Measurements from ENCODE around the gene COBL. TPM values are rescaled to one million over a fixed set of nuclear protein-coding genes. Genes with fewer than 3 reads are reported as not detected.
"Not testable (repeated sequence)": the region's sequence is repeated elsewhere in the genome, so short reads cannot be mapped to it uniquely, and the experiment has no call there.

The COBL gene
- polyA plus RNA-seq, 3 donors, result not detected

DNA sequence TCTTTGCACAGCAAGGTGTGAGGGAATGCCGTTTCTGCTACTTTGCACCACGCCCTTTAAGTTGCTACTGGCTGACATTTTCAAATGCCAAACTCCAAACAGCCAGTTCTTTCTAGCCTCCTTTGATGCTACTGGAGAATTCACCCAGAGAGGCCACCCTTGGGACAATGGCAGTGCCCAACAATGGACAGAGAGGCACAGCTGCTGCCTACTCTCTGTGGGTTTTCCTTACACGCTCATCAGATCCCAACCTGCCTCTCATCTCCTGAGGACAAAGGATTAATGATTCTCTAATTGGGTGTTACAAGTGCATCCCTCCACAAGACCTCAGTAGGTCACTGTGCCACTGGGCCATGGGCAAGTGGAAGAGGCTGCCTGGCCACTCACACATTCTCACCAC, 105.8 kb downstream of the COBL start:
- Histone ChIP-seq H3K4me3 (replicated peaks in 1 of 3; ENCODE audit: low read depth in 2 of 3, low read length in 3 of 3) (no peak overlapping the region), H3K27ac (ENCODE audit: low read depth in 1 of 2, low read length in 2 of 2) (no peak overlapping the region), H3K4me1 (ENCODE audit: control insufficient read depth in 1 of 2, insufficient read depth in 2 of 2, low read length in 2 of 2) (no peaks in the 10 kb centered on the region), H3K27me3 (ENCODE audit: control insufficient read depth in 2 of 2, insufficient read depth in 2 of 2, low read length in 2 of 2) (no peaks in the 10 kb centered on the region), H3K9me3 (replicated peaks in 1 of 2; ENCODE audit: control insufficient read depth in 1 of 2, insufficient read depth in 1 of 2, low read length in 2 of 2) (no peaks in the 10 kb centered on the region), H3K9ac (ENCODE audit: insufficient read depth, low read length, poor library complexity, severe bottlenecking) (no peak overlapping the region), H2AFZ (ENCODE audit: insufficient read depth, low read depth, low read length, poor library complexity, severe bottlenecking) (no peak overlapping the region), H4K20me1 (ENCODE audit: insufficient read depth, low read length) (no peaks in the 10 kb centered on the region), H3K4me2 (replicated peaks; ENCODE audit: extremely low read depth, low read length, poor library complexity, severe bottlenecking) (no peak overlapping the region), H3K79me2 (ENCODE audit: insufficient read depth, low read length) (no peaks in the 10 kb centered on the region), H3K36me3 (replicated peaks in 1 of 2; ENCODE audit: control insufficient read depth in 1 of 2, insufficient read depth in 2 of 2, low read length in 2 of 2) (no peaks in the 10 kb centered on the region)
- Mint-ChIP-seq H3K9me3 (peaks cover 3 to 12% (median 11%) of the 10 kb centered on the region in 7 donors), H3K27me3 (ENCODE audit: low read depth in 3 of 3) (no peaks in the 10 kb centered on the region), H3K36me3 (no peaks in the 10 kb centered on the region), H3K27ac (no peak overlapping the region), H3K4me1 (no peaks in the 10 kb centered on the region), H3K4me3 (no peak overlapping the region)
- no peak for DNase-seq
- intact Hi-C loops (cut with micrococcal nuclease), result no loop called here
- TF ChIP-seq, protein P1, sequence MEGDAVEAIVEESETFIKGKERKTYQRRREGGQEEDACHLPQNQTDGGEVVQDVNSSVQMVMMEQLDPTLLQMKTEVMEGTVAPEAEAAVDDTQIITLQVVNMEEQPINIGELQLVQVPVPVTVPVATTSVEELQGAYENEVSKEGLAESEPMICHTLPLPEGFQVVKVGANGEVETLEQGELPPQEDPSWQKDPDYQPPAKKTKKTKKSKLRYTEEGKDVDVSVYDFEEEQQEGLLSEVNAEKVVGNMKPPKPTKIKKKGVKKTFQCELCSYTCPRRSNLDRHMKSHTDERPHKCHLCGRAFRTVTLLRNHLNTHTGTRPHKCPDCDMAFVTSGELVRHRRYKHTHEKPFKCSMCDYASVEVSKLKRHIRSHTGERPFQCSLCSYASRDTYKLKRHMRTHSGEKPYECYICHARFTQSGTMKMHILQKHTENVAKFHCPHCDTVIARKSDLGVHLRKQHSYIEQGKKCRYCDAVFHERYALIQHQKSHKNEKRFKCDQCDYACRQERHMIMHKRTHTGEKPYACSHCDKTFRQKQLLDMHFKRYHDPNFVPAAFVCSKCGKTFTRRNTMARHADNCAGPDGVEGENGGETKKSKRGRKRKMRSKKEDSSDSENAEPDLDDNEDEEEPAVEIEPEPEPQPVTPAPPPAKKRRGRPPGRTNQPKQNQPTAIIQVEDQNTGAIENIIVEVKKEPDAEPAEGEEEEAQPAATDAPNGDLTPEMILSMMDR (IDR thresholded peaks at IDR 0.05), result no peak
- WGBS (ENCODE audit: insufficient coverage), result 92% methylated on average over 2 of the region's 3 CpGs

DNA sequence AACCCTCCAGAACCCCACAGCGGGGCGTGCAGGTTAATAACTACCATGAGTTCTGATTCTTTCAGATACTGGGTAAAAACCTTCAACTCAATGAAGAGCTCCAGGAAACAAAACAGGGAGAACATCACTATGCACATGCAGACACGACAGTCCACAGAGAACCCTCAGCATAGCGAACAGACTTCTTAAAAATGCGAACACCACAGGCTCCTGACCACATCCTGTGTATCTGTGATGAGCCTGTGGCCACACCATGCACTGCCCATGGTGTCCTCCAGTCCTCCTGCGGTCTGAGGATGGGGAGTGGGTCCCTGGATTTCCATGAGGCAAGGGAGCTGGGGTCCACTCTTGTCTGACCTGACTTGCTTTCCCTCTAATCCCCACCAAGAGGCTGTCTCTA, 107.2 kb downstream of the COBL start:
- H3K4me3 Mint-ChIP-seq, result no peak overlapping the region
- Histone ChIP-seq H3K27me3 (ENCODE audit: control insufficient read depth in 2 of 2, insufficient read depth in 2 of 2, low read length in 2 of 2) (no peaks in the 10 kb centered on the region), H3K36me3 (replicated peaks in 1 of 2; ENCODE audit: control insufficient read depth in 1 of 2, insufficient read depth in 2 of 2, low read length in 2 of 2) (no peaks in the 10 kb centered on the region), H3K4me3 (replicated peaks in 1 of 3; ENCODE audit: low read depth in 2 of 3, low read length in 3 of 3) (no peak overlapping the region), H3K27ac (ENCODE audit: low read depth in 1 of 2, low read length in 2 of 2) (no peak overlapping the region), H2AFZ (ENCODE audit: insufficient read depth, low read depth, low read length, poor library complexity, severe bottlenecking) (no peak overlapping the region), H3K9ac (ENCODE audit: insufficient read depth, low read length, poor library complexity, severe bottlenecking) (no peak overlapping the region), H4K20me1 (ENCODE audit: insufficient read depth, low read length) (no peaks in the 10 kb centered on the region), H3K9me3 (replicated peaks in 1 of 2; ENCODE audit: control insufficient read depth in 1 of 2, insufficient read depth in 1 of 2, low read length in 2 of 2) (no peaks in the 10 kb centered on the region), H3K4me1 (ENCODE audit: control insufficient read depth in 1 of 2, insufficient read depth in 2 of 2, low read length in 2 of 2) (no peaks in the 10 kb centered on the region), H3K79me2 (ENCODE audit: insufficient read depth, low read length) (no peaks in the 10 kb centered on the region), H3K4me2 (replicated peaks; ENCODE audit: extremely low read depth, low read length, poor library complexity, severe bottlenecking) (no peak overlapping the region)
- no peaks in the 10 kb centered on the region for H3K4me1 Mint-ChIP-seq
- H3K36me3 Mint-ChIP-seq, result no peaks in the 10 kb centered on the region
- 77% methylated on average over 5 of the region's 6 CpGs for WGBS (ENCODE audit: insufficient coverage)
- H3K27ac Mint-ChIP-seq, result peak overlapping the region in 1 of 7 donors; percentile 20
- no peaks in the 10 kb centered on the region for H3K27me3 Mint-ChIP-seq (ENCODE audit: low read depth in 3 of 3)
- intact Hi-C loops (cut with micrococcal nuclease), result no loop called here
- no peak for DNase-seq
- TF ChIP-seq, protein P1 (IDR thresholded peaks at IDR 0.05), result no peak
- H3K9me3 Mint-ChIP-seq, result peaks cover 3 to 15% (median 12%) of the 10 kb centered on the region in 7 donors

DNA sequence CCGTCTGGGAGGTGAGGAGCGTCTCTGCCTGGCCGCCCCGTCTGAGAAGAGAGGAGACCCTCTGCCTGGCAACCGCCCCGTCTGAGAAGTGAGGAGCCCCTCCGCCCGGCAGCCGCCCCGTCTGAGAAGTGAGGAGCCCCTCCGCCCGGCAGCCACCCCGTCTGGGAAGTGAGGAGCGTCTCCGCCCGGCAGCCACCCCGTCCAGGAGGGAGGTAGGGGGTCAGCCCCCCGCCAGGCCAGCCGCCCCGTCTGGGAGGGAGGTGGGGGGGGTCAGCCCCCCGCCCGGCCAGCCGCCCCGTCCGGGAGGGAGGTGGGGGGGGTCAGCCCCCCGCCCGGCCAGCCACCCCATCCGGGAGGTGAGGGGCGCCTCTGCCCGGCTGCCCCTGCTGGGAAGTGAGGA, 108.5 kb downstream of the COBL start:
- H3K4me3 ChIP-seq (replicated peaks in 1 of 3; ENCODE audit: low read depth in 2 of 3, low read length in 3 of 3); H3K9ac ChIP-seq (ENCODE audit: insufficient read depth, low read length, poor library complexity, severe bottlenecking); H3K36me3 Mint-ChIP-seq; DNase-seq; intact Hi-C loops (cut with micrococcal nuclease); H3K27me3 ChIP-seq (ENCODE audit: control insufficient read depth in 2 of 2, insufficient read depth in 2 of 2, low read length in 2 of 2); H3K27me3 Mint-ChIP-seq (ENCODE audit: low read depth in 3 of 3); H3K9me3 ChIP-seq (replicated peaks in 1 of 2; ENCODE audit: control insufficient read depth in 1 of 2, insufficient read depth in 1 of 2, low read length in 2 of 2); H3K4me2 ChIP-seq (replicated peaks; ENCODE audit: extremely low read depth, low read length, poor library complexity, severe bottlenecking); H3K79me2 ChIP-seq (ENCODE audit: insufficient read depth, low read length); H3K4me3 Mint-ChIP-seq; H3K27ac ChIP-seq (ENCODE audit: low read depth in 1 of 2, low read length in 2 of 2); H2AFZ ChIP-seq (ENCODE audit: insufficient read depth, low read depth, low read length, poor library complexity, severe bottlenecking); H3K4me1 ChIP-seq (ENCODE audit: control insufficient read depth in 1 of 2, insufficient read depth in 2 of 2, low read length in 2 of 2); H3K27ac Mint-ChIP-seq; H4K20me1 ChIP-seq (ENCODE audit: insufficient read depth, low read length); H3K36me3 ChIP-seq (replicated peaks in 1 of 2; ENCODE audit: control insufficient read depth in 1 of 2, insufficient read depth in 2 of 2, low read length in 2 of 2); H3K4me1 Mint-ChIP-seq: not testable (repeated sequence)
- peaks cover 3 to 22% (median 15%) of the 10 kb centered on the region in 7 donors for H3K9me3 Mint-ChIP-seq
- 100% methylated on average over 3 of the region's 30 CpGs for WGBS (ENCODE audit: insufficient coverage)

All from CD14-positive monocyte (primary cell).